Keratinocyte (primary cell): ENCODE results near the gene KASH5.

Experiments used
- EZH2 ChIP-seq: IDR thresholded peaks from one replicate; pipeline ENCODE4 v1.6.1; 2012; ENCODE audit warnings: inconsistent platforms, mild to moderate bottlenecking, low read length, moderate library complexity
- TF ChIP-seq, protein P1 (sequence below), 3 experiments: IDR thresholded peaks in 1 of 3; conservative IDR thresholded peaks in 1 of 3; optimal IDR thresholded peaks in 1 of 3; 2 replicates in 2 of 3; 3 replicates in 1 of 3; pipeline versions ENCODE3 to v1.5.1; 2011; ENCODE audit warnings: low read length in 3 of 3, mild to moderate bottlenecking in 3 of 3, moderate library complexity in 2 of 3, control low read depth in 1 of 3, inconsistent platforms in 1 of 3; ENCODE audit not compliant: insufficient read depth in 2 of 3; ENCODE audit errors: extremely low read depth in 1 of 3

DNA sequence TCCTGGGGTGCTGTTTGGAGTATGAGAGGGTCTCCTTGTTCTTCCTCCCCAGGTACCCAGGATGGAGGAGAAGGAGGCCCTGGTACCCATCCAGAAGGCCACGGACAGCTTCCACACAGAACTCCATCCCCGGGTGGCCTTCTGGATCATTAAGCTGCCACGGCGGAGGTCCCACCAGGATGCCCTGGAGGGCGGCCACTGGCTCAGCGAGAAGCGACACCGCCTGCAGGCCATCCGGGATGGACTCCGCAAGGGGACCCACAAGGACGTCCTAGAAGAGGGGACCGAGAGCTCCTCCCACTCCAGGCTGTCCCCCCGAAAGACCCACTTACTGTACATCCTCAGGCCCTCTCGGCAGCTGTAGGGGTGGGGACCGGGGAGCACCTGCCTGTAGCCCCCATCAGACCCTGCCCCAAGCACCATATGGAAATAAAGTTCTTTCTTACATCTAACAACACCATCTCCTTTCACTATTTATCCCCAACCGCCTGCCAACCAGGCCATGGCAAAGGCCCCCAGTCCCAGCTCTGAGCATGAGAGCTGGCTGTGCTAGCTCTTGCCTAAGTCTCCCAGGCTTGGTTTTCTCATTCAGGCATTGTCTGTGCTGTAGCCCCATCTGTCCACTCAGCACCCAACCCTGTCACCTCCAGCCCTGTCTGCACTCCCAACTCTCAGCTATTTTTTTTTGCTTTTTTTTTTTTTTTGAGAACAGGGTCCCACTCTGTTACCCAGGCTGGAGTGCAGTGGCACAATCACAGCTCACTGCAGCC lies 13.2 kb upstream of the KASH5 start:
- TF ChIP-seq, protein P1, sequence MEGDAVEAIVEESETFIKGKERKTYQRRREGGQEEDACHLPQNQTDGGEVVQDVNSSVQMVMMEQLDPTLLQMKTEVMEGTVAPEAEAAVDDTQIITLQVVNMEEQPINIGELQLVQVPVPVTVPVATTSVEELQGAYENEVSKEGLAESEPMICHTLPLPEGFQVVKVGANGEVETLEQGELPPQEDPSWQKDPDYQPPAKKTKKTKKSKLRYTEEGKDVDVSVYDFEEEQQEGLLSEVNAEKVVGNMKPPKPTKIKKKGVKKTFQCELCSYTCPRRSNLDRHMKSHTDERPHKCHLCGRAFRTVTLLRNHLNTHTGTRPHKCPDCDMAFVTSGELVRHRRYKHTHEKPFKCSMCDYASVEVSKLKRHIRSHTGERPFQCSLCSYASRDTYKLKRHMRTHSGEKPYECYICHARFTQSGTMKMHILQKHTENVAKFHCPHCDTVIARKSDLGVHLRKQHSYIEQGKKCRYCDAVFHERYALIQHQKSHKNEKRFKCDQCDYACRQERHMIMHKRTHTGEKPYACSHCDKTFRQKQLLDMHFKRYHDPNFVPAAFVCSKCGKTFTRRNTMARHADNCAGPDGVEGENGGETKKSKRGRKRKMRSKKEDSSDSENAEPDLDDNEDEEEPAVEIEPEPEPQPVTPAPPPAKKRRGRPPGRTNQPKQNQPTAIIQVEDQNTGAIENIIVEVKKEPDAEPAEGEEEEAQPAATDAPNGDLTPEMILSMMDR (optimal IDR thresholded peaks at IDR 0.05 in 1 of 3, IDR thresholded peaks at IDR 0.05 in 1 of 3, conservative IDR thresholded peaks at IDR 0.05 in 1 of 3; ENCODE audit: extremely low read depth in 1 of 3, insufficient read depth in 2 of 3, low read length in 3 of 3): no peak
- TF ChIP-seq EZH2: no peak
